Endodermal cell (in vitro differentiated cells): Measurements from ENCODE around the gene CAPN11. TPM values are rescaled to one million over a fixed set of nuclear protein-coding genes. Genes with fewer than 3 reads are reported as not detected.

Source experiments
- DNase-seq: peaks from one replicate; pipeline ENCODE4 v3.0.0-alpha.2; 2017
- H3K27ac ChIP-seq: 2 replicates; pipeline ENCODE4 v1.5.1; 2013; ENCODE audit warnings: mild to moderate bottlenecking, low read depth, low read length, moderate library complexity
- H3K27me3 ChIP-seq: 2 replicates; pipeline ENCODE4 v1.6.1; 2013; ENCODE audit warnings: mild to moderate bottlenecking, low read length, moderate library complexity; ENCODE audit not compliant: insufficient read depth, control insufficient read depth, poor library complexity, severe bottlenecking
- H3K36me3 ChIP-seq: 2 replicates; pipeline ENCODE4 v1.7.0; 2013; ENCODE audit warnings: mild to moderate bottlenecking, low read length, moderate library complexity; ENCODE audit not compliant: control insufficient read depth, insufficient read depth
- H3K4me1 ChIP-seq: one replicate; pipeline ENCODE4 v1.7.0; 2013; ENCODE audit warnings: low read length; ENCODE audit not compliant: control insufficient read depth, insufficient read depth
- H3K4me3 ChIP-seq: 2 replicates; pipeline ENCODE4 v1.5.1; 2013; ENCODE audit warnings: mild to moderate bottlenecking, low read length, moderate library complexity
- H3K9ac ChIP-seq: 2 replicates; pipeline ENCODE4 v1.6.1; 2013; ENCODE audit warnings: mild to moderate bottlenecking, low read length, moderate library complexity; ENCODE audit not compliant: poor library complexity, severe bottlenecking; ENCODE audit errors: extremely low read depth
- H3K9me3 ChIP-seq: 2 replicates; pipeline ENCODE4 v1.6.1; 2013; ENCODE audit warnings: mild to moderate bottlenecking, low read length, moderate library complexity; ENCODE audit not compliant: control insufficient read depth
- H3K27ac Mint-ChIP-seq: 2 replicates; pipeline ENCODE4 v1.8.0; 2020; ENCODE audit warnings: mixed read lengths
- H3K27me3 Mint-ChIP-seq: 2 replicates; pipeline ENCODE4 v1.8.0; 2021; ENCODE audit warnings: mild to moderate bottlenecking, mixed read lengths; ENCODE audit not compliant: insufficient read depth
- H3K36me3 Mint-ChIP-seq: 2 replicates; pipeline ENCODE4 v1.8.0; 2020; ENCODE audit warnings: low read depth, mixed read lengths
- H3K4me1 Mint-ChIP-seq: 2 replicates; pipeline ENCODE4 v1.8.0; 2020; ENCODE audit warnings: mixed read lengths
- H3K4me3 Mint-ChIP-seq: 2 replicates; pipeline ENCODE4 v1.8.0; 2020; ENCODE audit warnings: mild to moderate bottlenecking, moderate library complexity, mixed read lengths
- H3K9me3 Mint-ChIP-seq: 2 replicates; pipeline ENCODE4 v1.8.0; 2020; ENCODE audit warnings: mild to moderate bottlenecking, mixed read lengths
- CTCF ChIP-seq: fragments of 200-600 bp; sonication (generic); conservative IDR thresholded peaks from 2 replicates; pipeline ENCODE4 v1.5.0; 2021; ENCODE audit warnings: antibody characterized with exemption, mild to moderate bottlenecking
- WGBS, 2 experiments: methylation state at CpG; one replicate each; pipeline versions ENCODE4 v1.1.5 to v1.1.7; 2013; ENCODE audit warnings: missing lambda C conversion rate in 2 of 2, mixed read lengths in 1 of 2; ENCODE audit not compliant: insufficient coverage in 1 of 2, insufficient read length in 1 of 2; 5-methylcytosine and 5-hydroxymethylcytosine counted together
- total RNA-seq, 2 donors: library from RNA; stranded (reverse); fragmentation: NEBNext Ultra II Directional in 1 of 2; extraction: Animal tissue kit (Norgen Biotek cat#: 25700) in 1 of 2; gene quantifications; 2 replicates in 1 of 2; 3 replicates in 1 of 2; pipeline ENCODE4 v1.2.1, GENCODE V29; 2021

CAPN11 gene
- total RNA-seq, 2 donors from 2014 or later, result 0.53 to 1.2 TPM

DNA sequence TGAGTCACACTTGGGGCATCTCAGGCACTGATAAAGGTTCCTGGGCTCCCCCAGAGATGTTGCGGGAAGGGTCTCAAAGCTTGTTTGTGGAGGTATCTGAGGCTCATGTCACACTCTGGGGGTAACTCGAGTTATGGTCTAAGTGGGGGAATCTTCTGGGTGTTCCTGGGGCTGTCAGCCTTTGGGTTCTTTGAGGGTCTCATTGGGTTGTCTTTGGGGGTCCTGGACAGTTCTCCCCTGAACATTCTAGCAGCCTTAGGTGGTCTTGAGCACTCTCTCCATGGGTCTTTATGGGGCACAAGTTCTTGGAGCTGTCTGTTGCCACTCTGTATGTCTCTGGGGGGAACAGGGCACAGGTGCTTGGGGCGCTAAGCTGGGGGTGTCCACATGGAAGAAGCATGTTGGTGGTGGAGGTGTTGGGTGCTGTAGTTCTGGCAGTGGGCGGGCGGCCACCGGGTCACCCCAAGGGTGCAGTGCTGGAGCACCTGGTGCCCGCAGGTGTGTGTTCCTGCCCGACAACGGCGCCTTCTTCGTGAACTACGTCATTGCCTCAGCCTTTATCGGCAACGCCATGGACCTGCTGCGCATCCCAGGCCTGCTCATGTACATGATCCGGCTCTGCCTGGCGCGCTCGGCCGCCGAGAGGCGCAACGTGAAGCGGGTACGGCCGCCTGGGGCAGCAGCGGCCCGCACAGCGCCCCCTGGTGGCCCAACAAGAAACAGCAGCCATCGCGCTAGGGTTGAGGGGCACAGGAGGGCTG lies 7.1 kb upstream of the CAPN11 start:
- H3K36me3 ChIP-seq, result peaks cover 16% of the 10 kb centered on the region
- H3K4me3 ChIP-seq, result no peak overlapping the region
- Mint-ChIP-seq H3K27ac (no peak overlapping the region), H3K9me3 (no peaks in the 10 kb centered on the region), H3K4me3 (no peak overlapping the region), H3K27me3 (no peaks in the 10 kb centered on the region), H3K36me3 (peaks cover 31% of the 10 kb centered on the region), H3K4me1 (peaks cover 10% of the 10 kb centered on the region)
- no peak overlapping the region for H3K27ac ChIP-seq
- H3K9me3 ChIP-seq, result no peaks in the 10 kb centered on the region
- H3K9ac ChIP-seq, result no peak overlapping the region
- DNase-seq, result peak; percentile 94
- no peaks in the 10 kb centered on the region for H3K4me1 ChIP-seq
- no peaks in the 10 kb centered on the region for H3K27me3 ChIP-seq
- peak; percentile 99 for TF ChIP-seq CTCF
- WGBS, 2 experiments, result 22 to 35% methylated on average over 22 to 31 of the region's 31 CpGs

GRCh38 chr6:44152109-44152461 lies 6.5 kb upstream of the CAPN11 start:
- no peaks in the 10 kb centered on the region for H3K9me3 Mint-ChIP-seq
- H3K4me1 Mint-ChIP-seq, result peaks cover 16% of the 10 kb centered on the region
- Histone ChIP-seq H3K4me1 (no peaks in the 10 kb centered on the region), H3K27me3 (no peaks in the 10 kb centered on the region), H3K9ac (no peak overlapping the region), H3K36me3 (peaks cover 12% of the 10 kb centered on the region), H3K4me3 (no peak overlapping the region), H3K9me3 (no peaks in the 10 kb centered on the region), H3K27ac (no peak overlapping the region)
- TF ChIP-seq CTCF, result no peak
- H3K4me3 Mint-ChIP-seq, result no peak overlapping the region
- H3K27me3 Mint-ChIP-seq, result no peaks in the 10 kb centered on the region
- peaks cover 25% of the 10 kb centered on the region for H3K36me3 Mint-ChIP-seq
- H3K27ac Mint-ChIP-seq, result no peak overlapping the region
- DNase-seq, result no peak
- 62 to 85% methylated on average over 3 to 8 of the region's 8 CpGs for WGBS, 2 experiments

GRCh38 chr6:44152533-44152932 lies 6.1 kb upstream of the CAPN11 start:
- peaks cover 25% of the 10 kb centered on the region for H3K36me3 Mint-ChIP-seq
- H3K4me3 Mint-ChIP-seq, result no peak overlapping the region
- TF ChIP-seq CTCF, result no peak
- Histone ChIP-seq H3K27ac (no peak overlapping the region), H3K9me3 (no peaks in the 10 kb centered on the region), H3K36me3 (peaks cover 12% of the 10 kb centered on the region), H3K4me1 (no peaks in the 10 kb centered on the region), H3K9ac (no peak overlapping the region), H3K27me3 (no peaks in the 10 kb centered on the region), H3K4me3 (no peak overlapping the region)
- 97 to 100% methylated on average over 3 to 19 of the region's 19 CpGs for WGBS, 2 experiments
- H3K27me3 Mint-ChIP-seq, result no peaks in the 10 kb centered on the region
- DNase-seq, result no peak
- H3K27ac Mint-ChIP-seq, result no peak overlapping the region
- H3K9me3 Mint-ChIP-seq, result no peaks in the 10 kb centered on the region
- peaks cover 17% of the 10 kb centered on the region for H3K4me1 Mint-ChIP-seq
